ENCODE results near the gene ZBTB20. TPM values are rescaled to one million over a fixed set of nuclear protein-coding genes. Genes with fewer than 3 reads are reported as not detected.

ZBTB20 gene
- total RNA-seq, 6 experiments from 2014 or later, result 8.0 to 14.1 (median 10.4) TPM

GRCh38 chr3:114428044-114428595 lies 719.0 kb downstream of the ZBTB20 start:
- Mint-ChIP-seq H3K9me3 (no peaks in the 10 kb centered on the region), H3K36me3 (ENCODE audit: low read depth) (no peaks in the 10 kb centered on the region), H3K27ac (no peak overlapping the region), H3K4me3 (no peak overlapping the region), H3K4me1 (ENCODE audit: low read depth) (peaks cover 14% of the 10 kb centered on the region), H3K27me3 (ENCODE audit: insufficient read depth) (no peaks in the 10 kb centered on the region; the same call in 1 of the 2 replicates)
- no peak for TF ChIP-seq CTCF (IDR thresholded peaks at IDR 0.05)
- no peak for DNase-seq

GRCh38 chr3:114427285-114428043 lies 719.6 kb downstream of the ZBTB20 start:
- Mint-ChIP-seq H3K36me3 (ENCODE audit: low read depth) (no peaks in the 10 kb centered on the region), H3K4me3 (no peak overlapping the region), H3K9me3 (no peaks in the 10 kb centered on the region), H3K4me1 (ENCODE audit: low read depth) (peaks cover 14% of the 10 kb centered on the region), H3K27me3 (ENCODE audit: insufficient read depth) (no peaks in the 10 kb centered on the region; the same call in 1 of the 2 replicates), H3K27ac (no peak overlapping the region)
- no peak for TF ChIP-seq CTCF (IDR thresholded peaks at IDR 0.05)
- no peak for DNase-seq

GRCh38 chr3:114424337-114424736 lies 722.8 kb downstream of the ZBTB20 start:
- H3K9me3 Mint-ChIP-seq, result no peaks in the 10 kb centered on the region
- no peaks in the 10 kb centered on the region; the same call in 1 of the 2 replicates for H3K27me3 Mint-ChIP-seq (ENCODE audit: insufficient read depth)
- no peak for TF ChIP-seq CTCF (IDR thresholded peaks at IDR 0.05)
- no peak overlapping the region for H3K27ac Mint-ChIP-seq
- DNase-seq, result no peak
- peaks cover 1% of the 10 kb centered on the region for H3K4me1 Mint-ChIP-seq (ENCODE audit: low read depth)
- H3K4me3 Mint-ChIP-seq, result no peak overlapping the region
- H3K36me3 Mint-ChIP-seq (ENCODE audit: low read depth), result no peaks in the 10 kb centered on the region

- Mint-ChIP-seq H3K36me3 (ENCODE audit: low read depth) (no peaks in the 10 kb centered on the region), H3K27ac (no peak overlapping the region), H3K4me3 (no peak overlapping the region), H3K9me3 (no peaks in the 10 kb centered on the region), H3K4me1 (ENCODE audit: low read depth) (peaks cover 26% of the 10 kb centered on the region), H3K27me3 (ENCODE audit: insufficient read depth) (no peaks in the 10 kb centered on the region; the same call in 1 of the 2 replicates)
- DNase-seq, result no peak
- no peak for TF ChIP-seq CTCF (IDR thresholded peaks at IDR 0.05)
These were observed 725.9 kb downstream of the ZBTB20 start for GRCh38 chr3:114421204-114421603.

GRCh38 chr3:114420072-114420471 lies 727.0 kb downstream of the ZBTB20 start:
- H3K27me3 Mint-ChIP-seq (ENCODE audit: insufficient read depth), result no peaks in the 10 kb centered on the region; the same call in 1 of the 2 replicates
- no peaks in the 10 kb centered on the region for H3K36me3 Mint-ChIP-seq (ENCODE audit: low read depth)

More at GRCh38 chr3:114420072-114420471, 727.0 kb downstream of the ZBTB20 start:
- no peak for DNase-seq
- Mint-ChIP-seq H3K9me3 (no peaks in the 10 kb centered on the region), H3K4me3 (no peak overlapping the region), H3K4me1 (ENCODE audit: low read depth) (peaks cover 26% of the 10 kb centered on the region), H3K27ac (no peak overlapping the region)
- no peak for TF ChIP-seq CTCF (IDR thresholded peaks at IDR 0.05)

Data from HFFc6 (cell line).